GM18861 (cell line): ENCODE measurements around the gene CHRNB2.

ENCODE experiments used
- ATAC-seq: cut with Tn5 transposase; IDR thresholded peaks from one replicate; pipeline ENCODE4 v1.9.1; 2021; ENCODE audit not compliant: unreplicated experiment

CHRNB2 gene

DNA sequence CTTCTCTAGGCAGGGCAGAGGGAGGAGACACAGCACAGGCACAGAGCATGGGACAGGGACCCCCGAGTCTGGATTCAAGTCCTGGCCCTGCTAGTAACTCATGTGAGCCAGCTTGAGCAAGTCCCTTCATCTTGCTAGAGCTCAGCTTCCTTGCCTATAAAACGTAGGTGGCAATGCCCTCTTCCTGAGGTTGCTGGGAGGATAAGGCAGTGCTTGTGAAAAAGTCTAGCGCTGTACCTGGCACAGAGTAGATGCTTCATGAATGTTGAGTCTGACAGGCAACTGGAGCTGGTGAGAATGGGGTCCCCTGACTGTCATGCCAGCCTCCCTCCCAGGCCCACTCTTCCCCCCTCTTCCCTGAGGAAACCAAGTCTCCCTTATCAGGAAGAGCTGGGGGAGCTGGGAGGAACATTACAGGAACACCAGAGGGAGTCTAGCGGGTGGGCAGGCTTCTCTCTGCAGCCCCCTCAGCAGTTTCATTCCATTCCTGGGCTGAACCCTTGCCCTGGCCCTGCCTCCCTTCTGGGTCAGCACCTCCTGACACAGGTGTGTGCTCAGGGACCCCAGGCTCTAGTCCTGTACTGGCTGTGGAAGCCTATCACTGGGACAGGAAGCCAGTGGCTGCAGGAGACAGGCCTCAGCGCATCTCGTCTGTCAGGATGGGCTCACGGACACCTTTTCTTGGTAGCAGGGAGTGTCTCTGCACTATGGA, 9.9 kb downstream of the CHRNB2 start:
- no peak for ATAC-seq

GRCh38 chr1:154578058-154578418, 10.5 kb downstream of the CHRNB2 start:
- ATAC-seq, result no peak

- ATAC-seq, result no peak
Measured at GRCh38 chr1:154579374-154579773, 11.8 kb downstream of the CHRNB2 start.

- ATAC-seq, result no peak
Measured at GRCh38 chr1:154581766-154582165, 14.2 kb downstream of the CHRNB2 start.

- no peak for ATAC-seq
Measured at GRCh38 chr1:154582885-154583284, 15.3 kb downstream of the CHRNB2 start.

DNA sequence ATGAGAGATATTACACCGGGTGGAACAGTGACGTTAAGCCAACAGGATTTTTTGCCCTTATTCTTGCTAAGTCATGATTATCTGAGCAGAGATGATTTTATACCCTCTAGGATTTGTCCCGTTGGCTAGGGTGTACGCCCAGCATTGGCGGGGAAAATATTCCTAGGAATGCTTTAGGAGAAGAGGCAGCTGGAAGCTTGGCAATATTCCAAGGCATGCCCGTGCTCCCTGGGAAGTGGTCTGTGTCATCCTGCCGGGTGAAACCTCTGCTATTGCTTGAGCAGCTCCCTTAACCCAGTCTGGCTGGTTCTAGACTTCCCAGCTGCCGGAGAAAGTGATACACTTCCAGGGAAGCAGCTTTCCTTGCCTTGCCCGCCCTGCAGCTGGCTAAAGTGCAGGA, 16.2 kb downstream of the CHRNB2 start:
- ATAC-seq, result no peak

GRCh38 chr1:154584267-154584994, 16.9 kb downstream of the CHRNB2 start:
- no peak for ATAC-seq

GRCh38 chr1:154586231-154586630, 18.7 kb downstream of the CHRNB2 start:
- no peak for ATAC-seq

GRCh38 chr1:154586641-154587040, 19.1 kb downstream of the CHRNB2 start:
- no peak for ATAC-seq

DNA sequence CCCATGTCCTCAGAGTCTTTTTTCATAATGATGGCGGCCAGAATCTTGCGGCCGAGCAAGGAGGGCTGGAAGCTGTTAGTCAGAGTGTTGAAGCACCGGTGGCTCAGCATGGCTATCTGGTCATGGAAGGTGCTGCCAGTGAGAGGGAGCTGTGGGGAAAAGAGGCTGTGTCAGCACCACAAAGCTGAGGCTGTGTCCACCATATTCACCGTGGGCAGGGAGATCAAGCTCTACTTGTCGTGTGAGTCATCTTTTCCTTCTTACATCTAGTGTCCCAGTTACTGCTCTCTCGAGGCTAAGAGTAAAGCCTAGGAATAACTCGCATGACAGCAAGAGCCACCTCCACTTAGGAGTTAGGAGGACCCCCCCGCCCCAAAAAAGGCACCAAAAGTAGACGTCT, 22.2 kb downstream of the CHRNB2 start:
- no peak for ATAC-seq

DNA sequence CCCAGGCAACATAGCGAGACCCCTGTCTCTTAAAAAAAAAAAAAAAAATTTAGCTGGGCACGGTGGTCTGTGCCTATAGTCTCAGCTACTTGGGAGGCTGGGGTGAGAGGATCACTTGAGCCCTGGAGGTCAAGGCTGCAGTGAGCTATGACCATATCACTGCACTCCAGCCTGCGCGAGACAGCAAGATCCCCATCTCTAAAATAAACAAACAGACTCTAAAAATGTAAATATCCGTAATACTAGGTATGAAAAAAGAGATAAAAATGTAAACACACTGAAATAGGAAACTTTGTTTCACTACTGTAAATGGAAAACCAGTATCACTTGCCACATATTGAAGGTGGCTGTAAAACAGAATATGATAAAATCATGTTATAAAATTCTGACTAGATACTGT, 23.2 kb downstream of the CHRNB2 start:
- no peak for ATAC-seq

DNA sequence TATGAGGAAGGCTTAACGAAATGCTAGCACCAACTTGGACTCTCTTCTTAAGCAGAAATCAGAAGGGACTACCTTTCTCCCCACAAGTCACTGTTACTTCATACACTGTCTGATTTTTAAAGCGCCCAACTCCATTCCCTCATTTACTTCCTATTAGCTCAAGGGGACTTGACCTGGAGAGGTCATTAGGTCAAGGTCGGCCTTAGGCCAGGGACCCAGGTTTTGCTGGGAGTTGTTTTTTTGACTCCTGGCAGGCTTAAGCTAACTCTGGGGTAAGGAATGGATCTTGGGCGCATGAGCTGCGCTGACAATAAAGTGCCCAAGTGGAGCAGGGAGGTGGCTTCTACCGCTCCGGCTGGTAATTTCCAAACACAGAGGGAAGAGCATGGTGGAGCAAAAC, 23.6 kb downstream of the CHRNB2 start:
- ATAC-seq, result no peak

GRCh38 chr1:154593390-154593789, 25.8 kb downstream of the CHRNB2 start:
- ATAC-seq, result no peak

GRCh38 chr1:154594811-154595210, 27.2 kb downstream of the CHRNB2 start:
- no peak for ATAC-seq

DNA sequence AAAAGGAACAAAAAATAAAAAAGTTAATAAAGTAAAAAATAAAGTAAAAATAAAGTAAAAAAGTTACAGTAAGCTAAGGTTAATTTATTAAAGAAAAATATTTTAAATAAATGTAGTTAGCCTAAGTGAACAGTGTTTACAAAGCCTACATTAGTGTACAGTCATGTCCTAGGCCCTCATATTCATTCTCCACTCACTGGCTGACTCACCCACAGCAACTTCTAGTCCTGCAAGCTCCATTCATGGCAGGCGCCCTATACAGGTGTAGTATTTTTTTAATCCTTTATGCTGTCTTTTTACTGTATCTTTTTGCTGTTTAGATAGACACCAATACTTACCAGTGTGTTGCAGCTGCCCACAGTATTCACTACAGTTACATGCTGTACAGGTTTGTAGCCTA, 28.0 kb downstream of the CHRNB2 start:
- ATAC-seq, result no peak

DNA sequence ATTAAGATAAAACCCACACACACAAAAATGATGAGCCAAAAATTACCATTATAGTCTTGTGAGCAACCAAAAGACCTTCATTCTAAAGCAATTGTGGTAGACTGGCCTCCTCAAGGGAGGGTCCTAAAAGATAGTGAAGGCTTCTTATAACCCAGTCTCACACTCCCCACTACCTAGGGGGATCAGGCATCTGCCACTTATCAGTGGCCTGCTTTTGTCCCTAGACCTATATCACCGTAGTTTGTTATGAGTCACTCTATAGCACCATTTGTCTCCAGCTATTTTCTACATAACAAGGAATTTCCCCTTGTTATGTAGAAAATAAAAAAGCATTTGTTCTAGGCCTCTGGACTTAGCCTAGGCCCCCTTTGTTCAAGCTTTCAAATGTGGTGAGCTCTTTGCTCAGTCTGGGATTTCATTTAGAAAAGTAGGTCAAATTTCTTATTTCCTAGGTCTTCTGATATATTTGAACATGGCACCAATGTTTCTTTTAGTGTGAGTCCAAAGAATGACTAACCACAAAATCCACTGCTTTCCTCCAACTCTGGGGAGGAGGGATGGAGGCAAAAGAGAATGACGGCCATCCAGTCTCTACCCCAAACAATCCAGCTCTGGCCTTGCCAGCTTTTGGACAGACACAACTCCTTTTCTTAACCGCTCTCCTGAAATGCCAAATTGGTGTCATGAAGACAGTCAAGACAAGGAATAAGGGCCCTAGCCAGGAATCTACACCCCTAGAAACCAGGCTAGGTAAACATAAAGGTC, 31.5 kb downstream of the CHRNB2 start:
- ATAC-seq, result no peak

- ATAC-seq, result no peak
Measured at GRCh38 chr1:154599658-154600057, 32.1 kb downstream of the CHRNB2 start.

GRCh38 chr1:154603317-154603716, 35.7 kb downstream of the CHRNB2 start:
- ATAC-seq, result no peak

- ATAC-seq, result no peak
Measured at GRCh38 chr1:154605534-154605933, 38.0 kb downstream of the CHRNB2 start.

GRCh38 chr1:154607106-154607608, 39.6 kb downstream of the CHRNB2 start:
- no peak for ATAC-seq

DNA sequence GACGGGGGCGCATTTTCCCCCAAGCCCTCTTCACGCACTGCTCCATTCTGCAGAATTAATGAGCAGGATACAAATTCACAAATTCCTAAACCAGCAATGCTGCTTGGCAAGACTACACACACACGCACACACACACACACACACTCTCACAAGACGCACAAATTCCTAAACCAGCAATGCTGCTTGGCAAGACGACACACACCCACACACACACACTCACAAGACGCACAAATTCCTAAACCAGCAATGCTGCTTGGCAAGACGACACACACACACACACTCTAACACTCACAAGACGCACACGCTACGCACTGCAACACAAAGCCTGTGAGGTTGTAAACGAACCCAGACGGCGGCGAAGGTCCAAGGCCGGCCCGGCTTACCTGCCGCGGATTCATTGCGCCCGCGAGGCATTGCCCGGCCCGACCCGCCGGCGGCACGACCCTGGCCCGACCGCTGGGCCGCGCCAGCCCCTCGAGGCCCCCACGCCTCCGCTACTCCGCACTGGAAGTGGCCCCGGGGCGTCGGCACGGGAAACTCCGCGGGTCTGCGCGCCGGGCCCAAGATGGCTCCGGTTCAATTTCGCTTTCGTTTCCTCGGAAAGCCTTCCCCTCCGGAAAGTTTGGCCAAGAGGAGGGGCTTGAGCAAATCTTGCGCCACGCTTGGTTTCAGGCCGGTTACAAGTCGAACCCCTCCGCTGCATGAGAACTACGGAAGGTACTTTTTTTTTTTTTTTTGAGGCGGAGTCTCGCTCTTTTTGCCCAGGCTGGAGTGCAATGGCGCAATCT, 40.2 kb downstream of the CHRNB2 start, which contains the start of gene ADAR:
ADAR (minus strand) TSS at position 578 of the 788 bp plus-strand sequence; CDS start at position 398, 180 bp downstream.
- peak; percentile 53 for ATAC-seq
